ENCODE results near the gene HEXIM1.

- TF ChIP-seq, protein P1, sequence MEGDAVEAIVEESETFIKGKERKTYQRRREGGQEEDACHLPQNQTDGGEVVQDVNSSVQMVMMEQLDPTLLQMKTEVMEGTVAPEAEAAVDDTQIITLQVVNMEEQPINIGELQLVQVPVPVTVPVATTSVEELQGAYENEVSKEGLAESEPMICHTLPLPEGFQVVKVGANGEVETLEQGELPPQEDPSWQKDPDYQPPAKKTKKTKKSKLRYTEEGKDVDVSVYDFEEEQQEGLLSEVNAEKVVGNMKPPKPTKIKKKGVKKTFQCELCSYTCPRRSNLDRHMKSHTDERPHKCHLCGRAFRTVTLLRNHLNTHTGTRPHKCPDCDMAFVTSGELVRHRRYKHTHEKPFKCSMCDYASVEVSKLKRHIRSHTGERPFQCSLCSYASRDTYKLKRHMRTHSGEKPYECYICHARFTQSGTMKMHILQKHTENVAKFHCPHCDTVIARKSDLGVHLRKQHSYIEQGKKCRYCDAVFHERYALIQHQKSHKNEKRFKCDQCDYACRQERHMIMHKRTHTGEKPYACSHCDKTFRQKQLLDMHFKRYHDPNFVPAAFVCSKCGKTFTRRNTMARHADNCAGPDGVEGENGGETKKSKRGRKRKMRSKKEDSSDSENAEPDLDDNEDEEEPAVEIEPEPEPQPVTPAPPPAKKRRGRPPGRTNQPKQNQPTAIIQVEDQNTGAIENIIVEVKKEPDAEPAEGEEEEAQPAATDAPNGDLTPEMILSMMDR (IDR thresholded peaks at IDR 0.05): no peak
- no peak for TF ChIP-seq POLR2A (IDR thresholded peaks at IDR 0.05)
Measured at GRCh38 chr17:45170280-45170930, 22.1 kb downstream of the HEXIM1 start.

All from lower leg skin (tissue), 3 donors.